Measurements from ENCODE around the gene RSPH10B2. TPM values are rescaled to one million over a fixed set of nuclear protein-coding genes. Genes with fewer than 3 reads are reported as not detected.

RSPH10B2 gene
- total and polyA plus RNA-seq, 2 of the 8 experiments (the other 6 are each of a cell fraction or from before 2014, with no cell fraction given) = 0.14 to 0.35 TPM

- no peak overlapping the region for H2BK12ac ChIP-seq (ENCODE audit: low read depth, low read length)
- H3K27ac ChIP-seq (ENCODE audit: low read depth, low read length) = no peak overlapping the region
- no peak overlapping the region for H4K8ac ChIP-seq (ENCODE audit: extremely low read depth, insufficient read depth, low read length)
- no peak overlapping the region for H3K9ac ChIP-seq (replicated peaks in 1 of 4; ENCODE audit: extremely low read depth in 1 of 4, low read depth in 3 of 4, low read length in 3 of 4)
- H3K4me3 ChIP-seq (ENCODE audit: extremely low read depth in 1 of 4, insufficient read depth in 2 of 4, low read depth in 3 of 4, low read length in 4 of 4) = no peak overlapping the region
- H3K14ac ChIP-seq (ENCODE audit: insufficient read length) = no peak overlapping the region
- H2AK5ac ChIP-seq (ENCODE audit: low read depth, low read length) = no peak overlapping the region
- POLR2A ChIA-PET (ENCODE audit: partially characterized antibody) = no interaction called here
- H4K20me1 ChIP-seq (replicated peaks in 1 of 2; ENCODE audit: control insufficient read depth in 1 of 2, insufficient read depth in 2 of 2, low read length in 2 of 2) = no peaks in the 10 kb centered on the region
- FAIRE-seq = no peak
- no peak overlapping the region for H3K18ac ChIP-seq (ENCODE audit: extremely low read depth, low read length)
- H3K36me3 ChIP-seq (ENCODE audit: control insufficient read depth in 2 of 4, insufficient read depth in 4 of 4, low read length in 3 of 4) = no peaks in the 10 kb centered on the region
- H3K23ac ChIP-seq (ENCODE audit: insufficient read length) = no peak overlapping the region
- H4K91ac ChIP-seq (replicated peaks; ENCODE audit: insufficient read length, low read length) = no peak overlapping the region
- no peaks in the 10 kb centered on the region; a peak in 2 of 7 replicates for H3K27me3 ChIP-seq (replicated peaks in 1 of 4; ENCODE audit: control insufficient read depth in 3 of 4, extremely low read depth in 1 of 4, insufficient read depth in 3 of 4, low read length in 3 of 4)
- no peak overlapping the region for H3K56ac ChIP-seq (replicated peaks; ENCODE audit: insufficient read length, low read depth, low read length)
- H2BK120ac ChIP-seq (replicated peaks; ENCODE audit: low read depth, low read length) = no peak overlapping the region
- TF ChIP-seq SIX5 (IDR thresholded peaks at IDR 0.05; ENCODE audit: low read depth, low read length) (no peak), RFX5 (IDR thresholded peaks at IDR 0.05; ENCODE audit: borderline replicate concordance, low read depth, low read length) (no peak), HDAC2 (IDR thresholded peaks at IDR 0.05; ENCODE audit: borderline replicate concordance in 1 of 2, low read depth in 2 of 2, low read length in 2 of 2) (no peak)
- TF ChIP-seq, protein P1, sequence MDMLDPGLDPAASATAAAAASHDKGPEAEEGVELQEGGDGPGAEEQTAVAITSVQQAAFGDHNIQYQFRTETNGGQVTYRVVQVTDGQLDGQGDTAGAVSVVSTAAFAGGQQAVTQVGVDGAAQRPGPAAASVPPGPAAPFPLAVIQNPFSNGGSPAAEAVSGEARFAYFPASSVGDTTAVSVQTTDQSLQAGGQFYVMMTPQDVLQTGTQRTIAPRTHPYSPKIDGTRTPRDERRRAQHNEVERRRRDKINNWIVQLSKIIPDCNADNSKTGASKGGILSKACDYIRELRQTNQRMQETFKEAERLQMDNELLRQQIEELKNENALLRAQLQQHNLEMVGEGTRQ (IDR thresholded peaks at IDR 0.05; ENCODE audit: low read length) = no peak
- H4K5ac ChIP-seq (ENCODE audit: insufficient read length, low read depth, low read length) = no peak overlapping the region
- no peak overlapping the region for H2BK20ac ChIP-seq (ENCODE audit: low read length)
- CTCF ChIA-PET (ENCODE audit: partially characterized antibody) = no interaction called here
- H3K79me2 ChIP-seq (ENCODE audit: control insufficient read depth in 1 of 2, insufficient read depth in 2 of 2, low read length in 2 of 2) = no peaks in the 10 kb centered on the region
- no peak overlapping the region for H3K4me2 ChIP-seq (ENCODE audit: insufficient read depth in 1 of 2, low read depth in 2 of 2, low read length in 2 of 2)
- no peak overlapping the region for H3K4ac ChIP-seq (replicated peaks; ENCODE audit: insufficient read length, low read depth, low read length)
- no peak overlapping the region for H2BK15ac ChIP-seq (ENCODE audit: low read length)
- H3K4me1 ChIP-seq (replicated peaks in 1 of 4; ENCODE audit: control insufficient read depth in 3 of 4, insufficient read depth in 4 of 4, low read length in 3 of 4) = no peaks in the 10 kb centered on the region
- no peak for DNase-seq (ENCODE audit: low read depth in 1 of 2, low spot score in 2 of 2)
- 91% methylated on average over 5 of the region's 5 CpGs; no CpG with 5 or more reads in 1 of the 2 experiments for WGBS, 2 experiments (ENCODE audit: extremely low coverage in 1 of 2, insufficient coverage in 1 of 2, insufficient read length in 1 of 2, insufficient replicate concordance in 2 of 2, low coverage in 1 of 2, low lambda C conversion rate in 2 of 2, missing lambda C conversion rate in 1 of 2)
- H3K79me1 ChIP-seq (ENCODE audit: low read depth, low read length) = no peaks in the 10 kb centered on the region
- H3K23me2 ChIP-seq (ENCODE audit: low read depth, low read length) = no peaks in the 10 kb centered on the region
- no peak overlapping the region for H2BK5ac ChIP-seq (ENCODE audit: low read depth, low read length)
- no peak overlapping the region for H2AFZ ChIP-seq (ENCODE audit: low read length)
- 0 out of 4 replicates have a peak, but pooled peaks cover 0 to 2% of the 10 kb centered on the region in 2 experiments for H3K9me3 ChIP-seq (ENCODE audit: insufficient read depth in 2 of 2, low read depth in 1 of 2, low read length in 1 of 2)
These were observed 39.5 kb upstream of the RSPH10B2 start for GRCh38 chr7:6714360-6714759.

Data from H1 (cell line).